Muscle layer of duodenum (tissue), 2 donors: ENCODE measurements around the gene MALRD1.

Source experiments
- H3K27ac ChIP-seq: one replicate; pipeline ENCODE4 v1.7.0; 2013; ENCODE audit warnings: mild to moderate bottlenecking, low read length
- H3K27me3 ChIP-seq: one replicate; pipeline ENCODE4 v1.7.0; 2013; ENCODE audit warnings: low read depth, mild to moderate bottlenecking, control low read depth, low read length
- H3K36me3 ChIP-seq, 2 donors: one replicate each; pipeline ENCODE4 v1.7.0; 2013; ENCODE audit warnings: low read length in 2 of 2, control low read depth in 1 of 2, mild to moderate bottlenecking in 1 of 2; ENCODE audit not compliant: insufficient read depth in 2 of 2, control insufficient read depth in 1 of 2
- H3K4me1 ChIP-seq, 2 donors: one replicate each; pipeline ENCODE4 v1.7.0; 2013; ENCODE audit warnings: low read length in 2 of 2, mild to moderate bottlenecking in 2 of 2, control low read depth in 1 of 2, moderate library complexity in 1 of 2; ENCODE audit not compliant: insufficient read depth in 2 of 2, control insufficient read depth in 1 of 2
- H3K4me3 ChIP-seq, 2 donors: one replicate each; pipeline ENCODE4 v1.7.0; 2013; ENCODE audit warnings: low read length in 2 of 2, low read depth in 1 of 2, mild to moderate bottlenecking in 1 of 2
- H3K9me3 ChIP-seq, 2 donors: one replicate each; pipeline ENCODE4 v1.7.0; 2013; ENCODE audit warnings: low read length in 2 of 2, control low read depth in 1 of 2, mild to moderate bottlenecking in 1 of 2; ENCODE audit not compliant: control insufficient read depth in 1 of 2
- donor health status: healthy.

Gene MALRD1

DNA sequence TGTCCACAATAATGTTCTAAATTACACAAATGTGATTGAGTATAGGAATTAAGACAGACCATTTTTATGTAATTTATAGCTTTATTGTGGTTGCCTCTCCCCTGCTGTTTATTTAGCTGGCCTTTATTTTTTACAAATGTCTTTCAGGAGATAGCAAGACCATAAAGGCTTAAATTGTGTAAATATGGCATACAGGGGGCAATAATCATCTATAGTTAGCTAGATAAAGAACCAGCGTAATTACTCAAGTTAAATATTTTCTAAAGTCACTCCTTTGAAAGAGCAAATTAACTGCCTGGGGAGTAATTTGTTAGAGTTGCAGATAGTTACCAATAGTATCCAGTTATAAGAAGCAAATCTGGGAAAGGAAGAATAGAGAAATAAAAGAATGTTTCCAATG lies at the start of gene MALRD1:
TSS of gene MALRD1 (plus strand) at position 313 of the 400 bp plus-strand sequence. CDS start 138 bp downstream, outside the sequence.
- H3K27ac ChIP-seq: peak within 1 kb of the TSS; percentile 18

DNA sequence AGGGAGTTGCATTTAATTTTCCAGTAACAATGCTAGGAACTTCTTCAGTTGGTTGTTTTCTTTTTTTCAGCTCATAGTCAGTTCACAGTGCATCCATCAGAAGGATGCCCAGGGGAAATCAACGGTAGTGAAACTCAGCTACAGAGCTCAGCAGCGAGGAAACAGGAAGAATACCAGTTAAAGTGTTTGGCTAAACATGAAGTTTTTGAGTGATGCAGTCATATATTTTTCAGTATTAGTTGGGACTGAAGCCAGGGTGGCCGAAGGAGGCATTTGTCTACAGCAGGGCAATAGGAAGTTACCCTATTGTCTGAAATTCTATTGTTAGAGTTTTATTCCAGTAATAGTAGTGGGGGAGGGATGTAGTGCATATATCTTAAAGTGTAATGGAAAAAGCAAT lies 45.3 kb upstream of the MALRD1 start:
- no peaks in the 10 kb centered on the region for H3K4me1 ChIP-seq
- no peak overlapping the region for H3K4me3 ChIP-seq
- H3K9me3 ChIP-seq: no peaks in the 10 kb centered on the region
- H3K36me3 ChIP-seq: no peaks in the 10 kb centered on the region
- no peak overlapping the region for H3K27ac ChIP-seq
- no peaks in the 10 kb centered on the region for H3K27me3 ChIP-seq

More for the DNA sequence above, at the start of gene MALRD1:
- Histone ChIP-seq H3K36me3 (no peaks in the 10 kb centered on the region), H3K9me3 (no peaks in the 10 kb centered on the region), H3K4me1 (no peaks in the 10 kb centered on the region), H3K4me3 (peak within 1 kb of the TSS in 1 of 2 donors; percentile 59), H3K27me3 (no peaks in the 10 kb centered on the region)

DNA sequence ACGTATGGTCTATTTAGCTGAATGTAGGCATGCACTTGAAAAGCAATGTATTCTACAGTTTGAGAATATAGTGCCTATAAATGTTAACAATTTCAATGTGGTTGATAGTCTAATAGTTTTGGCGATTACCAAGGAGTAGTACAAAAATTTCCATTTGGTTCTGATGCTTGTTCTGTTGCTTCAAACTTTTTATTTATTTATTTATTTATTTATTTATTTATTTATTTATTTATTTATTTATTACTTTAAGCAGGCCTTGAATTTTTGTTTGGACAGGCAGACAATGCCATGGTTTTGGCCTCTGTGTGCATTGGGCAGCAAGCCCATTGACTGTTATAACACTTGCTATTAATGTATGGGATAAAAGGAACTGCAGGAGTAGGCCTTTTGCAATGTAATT lies 36.5 kb upstream of the MALRD1 start:
- H3K27me3 ChIP-seq: no peaks in the 10 kb centered on the region
- H3K4me1 ChIP-seq: no peaks in the 10 kb centered on the region
- H3K9me3 ChIP-seq: no peaks in the 10 kb centered on the region
- H3K36me3 ChIP-seq: no peaks in the 10 kb centered on the region
- H3K27ac ChIP-seq: no peak overlapping the region
- no peak overlapping the region for H3K4me3 ChIP-seq

DNA sequence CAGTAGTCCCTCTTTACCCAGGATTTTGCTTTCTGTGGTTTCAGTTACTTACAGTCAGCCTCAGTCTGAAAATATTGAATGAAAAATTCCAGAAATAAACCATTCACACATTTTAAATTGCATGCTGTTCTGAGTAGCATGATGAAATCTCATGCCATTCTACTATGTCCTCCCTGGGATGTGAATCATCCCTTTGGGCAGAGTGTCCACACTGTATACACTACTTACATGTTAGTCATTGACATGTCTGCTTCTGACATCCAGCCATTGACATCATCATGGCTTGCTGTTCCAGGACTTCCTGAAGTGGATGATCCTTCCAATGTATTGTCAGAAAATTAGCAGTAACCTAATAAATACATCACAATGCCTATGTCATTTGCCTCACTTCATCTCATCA lies 34.6 kb upstream of the MALRD1 start:
- Histone ChIP-seq H3K4me3 (no peak overlapping the region), H3K4me1 (no peaks in the 10 kb centered on the region), H3K9me3 (no peaks in the 10 kb centered on the region), H3K27ac (no peak overlapping the region), H3K27me3 (no peaks in the 10 kb centered on the region), H3K36me3 (no peaks in the 10 kb centered on the region)

DNA sequence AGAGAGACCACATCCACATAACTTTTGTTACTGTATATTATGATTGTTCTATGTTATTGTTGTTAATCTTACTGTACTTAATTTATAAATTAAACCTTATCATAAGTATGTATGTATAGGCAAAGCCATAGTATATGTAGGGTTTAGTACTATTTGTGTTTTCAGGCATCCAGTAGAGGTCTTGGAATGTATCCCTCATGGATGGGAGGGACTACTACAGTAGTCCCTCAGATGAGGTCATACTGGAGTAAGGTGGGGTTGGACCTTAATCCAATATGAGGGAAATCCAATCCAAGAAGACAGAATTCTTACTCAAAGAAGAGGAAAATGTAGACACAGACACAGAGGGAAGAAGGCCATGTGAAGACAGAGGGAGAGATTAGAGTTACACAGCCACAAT lies 34.1 kb upstream of the MALRD1 start:
- Histone ChIP-seq H3K27ac (no peak overlapping the region), H3K4me1 (no peaks in the 10 kb centered on the region), H3K9me3 (no peaks in the 10 kb centered on the region), H3K27me3 (no peaks in the 10 kb centered on the region), H3K36me3 (no peaks in the 10 kb centered on the region), H3K4me3 (no peak overlapping the region)

DNA sequence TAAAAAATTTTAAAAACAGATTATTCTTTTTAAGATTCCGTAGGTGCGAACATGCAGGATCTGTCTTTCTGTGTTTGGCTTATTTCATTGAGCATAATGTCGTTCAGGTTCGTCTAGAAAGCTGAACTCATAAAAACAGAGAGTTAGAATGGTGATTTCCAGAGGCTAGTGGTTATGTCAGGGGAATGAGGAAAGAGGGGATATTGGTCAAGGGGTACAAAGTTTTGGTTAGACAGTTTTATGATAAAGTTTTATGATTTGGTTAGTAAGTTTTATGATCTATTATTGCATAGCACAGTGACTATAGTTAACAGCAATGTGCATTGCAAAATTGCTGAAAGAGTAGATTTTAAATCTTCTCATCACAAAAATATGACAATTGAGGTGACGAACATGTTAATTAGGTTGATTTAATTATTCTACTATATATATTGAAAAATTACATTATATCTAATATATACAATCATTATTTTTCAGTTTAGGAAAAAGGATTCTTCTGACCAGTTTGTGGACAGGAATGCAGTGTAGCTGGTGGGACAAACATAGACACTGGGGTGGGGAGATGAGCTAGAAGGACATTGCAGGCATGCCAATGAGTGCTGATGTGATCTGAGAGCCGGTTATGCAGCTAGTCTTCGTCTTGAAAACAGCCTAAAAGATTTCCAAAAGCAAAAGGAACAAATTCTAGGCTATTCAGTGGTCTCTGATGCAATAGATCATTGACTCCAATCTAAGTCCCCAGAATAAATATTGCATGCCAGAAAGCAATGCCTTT lies 31.3 kb upstream of the MALRD1 start:
- no peaks in the 10 kb centered on the region for H3K9me3 ChIP-seq
- no peak overlapping the region for H3K27ac ChIP-seq
- H3K36me3 ChIP-seq: no peaks in the 10 kb centered on the region
- no peaks in the 10 kb centered on the region for H3K4me1 ChIP-seq
- no peak overlapping the region for H3K4me3 ChIP-seq
- H3K27me3 ChIP-seq: no peaks in the 10 kb centered on the region

DNA sequence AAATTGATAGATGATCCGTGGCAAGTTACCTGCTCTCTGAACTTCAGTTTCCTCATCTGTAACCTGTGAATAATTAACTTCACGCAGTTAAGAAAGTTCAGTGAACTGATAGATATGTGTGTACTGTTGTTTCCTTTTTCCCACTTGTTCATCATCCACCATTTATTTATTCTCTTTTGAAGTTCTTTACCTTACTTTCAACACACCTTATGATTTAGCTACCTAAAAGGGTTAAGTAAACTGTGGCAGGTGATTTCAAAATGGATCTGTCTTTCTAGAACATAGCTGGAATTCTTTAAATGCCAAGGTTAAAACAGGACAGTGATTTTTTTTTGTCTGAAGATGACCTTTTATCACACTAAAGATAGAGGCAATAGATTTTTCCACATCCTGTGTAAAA lies 27.4 kb upstream of the MALRD1 start:
- no peaks in the 10 kb centered on the region for H3K4me1 ChIP-seq
- no peak overlapping the region for H3K27ac ChIP-seq
- no peak overlapping the region for H3K4me3 ChIP-seq
- no peaks in the 10 kb centered on the region for H3K27me3 ChIP-seq
- no peaks in the 10 kb centered on the region for H3K36me3 ChIP-seq
- no peaks in the 10 kb centered on the region for H3K9me3 ChIP-seq

DNA sequence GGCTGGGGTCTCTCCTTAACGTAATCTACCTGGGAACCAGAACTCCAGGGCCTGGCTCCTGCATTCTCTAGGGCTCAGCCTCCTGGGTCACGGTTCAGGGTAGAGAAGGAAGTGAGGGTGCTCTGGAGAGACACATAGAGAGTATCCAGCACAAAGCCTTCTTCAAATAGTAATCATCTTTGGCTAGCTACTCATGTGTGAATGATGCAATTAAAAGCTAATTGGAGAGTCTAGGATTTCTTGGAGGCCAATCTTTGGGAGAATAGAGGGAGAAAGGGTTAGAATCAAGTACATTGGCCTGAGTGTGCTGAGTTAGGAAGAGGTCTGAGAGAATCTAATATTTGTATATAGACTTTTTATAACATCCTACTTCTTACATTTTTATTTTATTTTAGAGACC lies 24.0 kb upstream of the MALRD1 start:
- Histone ChIP-seq H3K9me3 (no peaks in the 10 kb centered on the region), H3K36me3 (no peaks in the 10 kb centered on the region), H3K4me3 (no peak overlapping the region), H3K4me1 (no peaks in the 10 kb centered on the region), H3K27ac (no peak overlapping the region), H3K27me3 (no peaks in the 10 kb centered on the region)

DNA sequence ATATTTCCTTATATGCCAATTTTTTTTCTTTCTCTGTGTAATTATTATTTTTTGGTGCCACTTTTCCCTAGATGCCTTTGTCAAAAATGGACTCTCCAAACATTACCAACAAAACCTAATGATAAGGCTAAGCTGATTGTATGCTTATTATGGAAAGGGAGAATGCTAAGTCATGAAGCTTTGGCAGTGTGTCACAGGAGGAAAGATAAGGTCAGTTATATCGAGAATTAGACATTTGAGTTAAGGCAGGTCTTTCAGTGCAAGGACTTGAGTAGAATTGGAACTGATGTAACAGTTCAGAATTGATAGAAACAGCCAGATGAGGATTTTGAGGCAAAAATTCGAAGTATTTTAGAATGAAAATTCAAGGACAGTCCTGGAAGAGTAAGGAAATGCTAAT lies 16.8 kb upstream of the MALRD1 start:
- Histone ChIP-seq H3K4me3 (no peak overlapping the region), H3K27me3 (no peaks in the 10 kb centered on the region), H3K9me3 (no peaks in the 10 kb centered on the region), H3K4me1 (no peaks in the 10 kb centered on the region), H3K27ac (no peak overlapping the region), H3K36me3 (no peaks in the 10 kb centered on the region)

DNA sequence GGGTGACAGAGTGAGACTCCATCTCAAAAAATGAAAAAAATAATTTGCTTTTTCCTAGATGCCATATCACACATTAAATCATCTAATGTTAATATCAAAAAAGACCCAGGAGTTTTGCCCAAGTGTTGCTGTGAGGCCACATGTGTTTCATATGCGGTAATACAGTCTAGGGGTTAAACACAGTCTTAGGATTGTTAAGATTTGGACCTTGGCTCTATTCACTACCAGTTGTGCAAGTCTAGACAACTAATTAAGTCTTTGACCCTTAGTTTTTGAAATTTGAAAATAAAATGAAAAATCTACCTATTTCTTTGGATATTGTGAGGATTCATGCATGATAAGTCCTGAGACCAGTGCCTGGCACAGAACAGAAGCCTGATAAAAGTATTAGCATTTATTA lies 14.9 kb upstream of the MALRD1 start:
- Histone ChIP-seq H3K9me3 (no peaks in the 10 kb centered on the region), H3K36me3 (no peaks in the 10 kb centered on the region), H3K4me1 (no peaks in the 10 kb centered on the region), H3K4me3 (no peak overlapping the region), H3K27ac (no peak overlapping the region), H3K27me3 (no peaks in the 10 kb centered on the region)

DNA sequence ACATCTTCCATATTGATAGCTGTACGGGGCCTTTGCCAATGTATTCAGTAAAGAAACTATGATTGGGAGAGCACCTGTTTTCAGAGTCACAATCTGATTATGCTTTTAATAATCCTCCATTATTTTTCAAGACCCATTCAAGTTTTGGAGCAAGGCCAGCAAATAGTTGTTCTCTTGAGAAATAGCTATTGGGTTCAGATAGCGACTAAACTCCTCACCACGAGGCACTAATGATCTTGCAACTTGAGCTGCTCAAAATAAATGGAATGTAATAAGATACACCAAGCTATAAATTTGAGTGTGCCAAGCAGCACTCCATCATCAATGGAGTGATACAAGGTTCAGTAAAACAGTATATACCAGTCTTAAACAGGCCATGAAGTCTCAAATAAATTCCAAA lies 7.4 kb upstream of the MALRD1 start:
- H3K36me3 ChIP-seq: no peaks in the 10 kb centered on the region
- no peaks in the 10 kb centered on the region for H3K9me3 ChIP-seq
- H3K27me3 ChIP-seq: no peaks in the 10 kb centered on the region
- no peak overlapping the region for H3K27ac ChIP-seq
- no peaks in the 10 kb centered on the region for H3K4me1 ChIP-seq
- H3K4me3 ChIP-seq: no peak overlapping the region

DNA sequence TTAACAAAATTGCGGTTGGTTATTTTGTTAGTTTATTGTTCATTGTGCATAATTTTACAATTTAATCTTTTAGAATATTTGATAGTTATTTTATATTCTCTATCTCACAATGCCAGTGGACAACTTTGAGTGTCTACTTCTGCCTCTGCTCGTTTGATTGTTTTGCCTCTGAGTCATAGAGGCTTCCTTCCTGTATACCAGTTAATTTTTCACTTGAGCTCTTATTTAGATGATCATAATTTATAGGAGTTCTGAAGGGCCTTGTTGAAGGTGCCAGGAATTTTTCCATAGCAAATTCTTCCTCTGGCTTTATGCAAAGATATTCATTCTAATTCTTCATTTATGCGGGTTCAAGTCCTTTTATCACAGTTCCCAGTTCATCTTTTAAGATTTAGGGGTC lies 5.2 kb upstream of the MALRD1 start:
- H3K9me3 ChIP-seq: no peaks in the 10 kb centered on the region
- no peaks in the 10 kb centered on the region for H3K4me1 ChIP-seq
- H3K27me3 ChIP-seq: no peaks in the 10 kb centered on the region
- H3K4me3 ChIP-seq: no peak overlapping the region
- H3K36me3 ChIP-seq: no peaks in the 10 kb centered on the region
- no peak overlapping the region for H3K27ac ChIP-seq
